ENCODE data around the gene ARRB1. TPM values are rescaled to one million over a fixed set of nuclear protein-coding genes. Genes with fewer than 3 reads are reported as not detected.
"Not testable (repeated sequence)": the region's sequence is repeated elsewhere in the genome, so short reads cannot be mapped to it uniquely, and the experiment has no call there.

ARRB1 gene
- total RNA-seq, 1 experiment from 2014 or later, result 3.6 TPM

GRCh38 chr11:75380716-75381420, 29.4 kb upstream of the ARRB1 start:
- DNase-seq (ENCODE audit: low read depth in 1 of 2, low spot score in 2 of 2), result no peak
- H3K36me3 ChIP-seq, result no peaks in the 10 kb centered on the region
- H3K9me3 ChIP-seq (replicated peaks), result no peaks in the 10 kb centered on the region
- no peaks in the 10 kb centered on the region for H3K4me1 ChIP-seq (replicated peaks)
- H3K4me3 ChIP-seq, result no peak overlapping the region
- H3K27ac ChIP-seq, result no peak overlapping the region
- no peaks in the 10 kb centered on the region for H3K27me3 ChIP-seq (replicated peaks)

- Histone ChIP-seq H3K27me3 (replicated peaks) (no peaks in the 10 kb centered on the region), H3K4me3 (no peak overlapping the region), H3K36me3 (no peaks in the 10 kb centered on the region), H3K9me3 (replicated peaks) (no peaks in the 10 kb centered on the region), H3K27ac (no peak overlapping the region), H3K4me1 (replicated peaks) (no peaks in the 10 kb centered on the region)
- DNase-seq (ENCODE audit: low read depth in 1 of 2, low spot score in 2 of 2), result no peak
Observed at GRCh38 chr11:75380245-75380644, 28.8 kb upstream of the ARRB1 start.

- H3K27ac ChIP-seq; H3K4me1 ChIP-seq (replicated peaks); H3K4me3 ChIP-seq; H3K27me3 ChIP-seq (replicated peaks); H3K36me3 ChIP-seq; H3K9me3 ChIP-seq (replicated peaks); DNase-seq (ENCODE audit: low read depth in 1 of 2, low spot score in 2 of 2): not testable (repeated sequence)
Observed at GRCh38 chr11:75378776-75379175, 27.3 kb upstream of the ARRB1 start.

- Histone ChIP-seq H3K4me3 (no peak overlapping the region), H3K27me3 (replicated peaks) (no peaks in the 10 kb centered on the region), H3K27ac (no peak overlapping the region), H3K36me3 (no peaks in the 10 kb centered on the region), H3K9me3 (replicated peaks) (no peaks in the 10 kb centered on the region), H3K4me1 (replicated peaks) (peaks cover 10% of the 10 kb centered on the region)
- no peak for DNase-seq (ENCODE audit: low read depth in 1 of 2, low spot score in 2 of 2)
Observed at GRCh38 chr11:75376175-75376574, 24.7 kb upstream of the ARRB1 start.

GRCh38 chr11:75375626-75376025, 24.2 kb upstream of the ARRB1 start:
- H3K4me1 ChIP-seq (replicated peaks), result peaks cover 10% of the 10 kb centered on the region
- no peaks in the 10 kb centered on the region for H3K27me3 ChIP-seq (replicated peaks)
- no peak overlapping the region for H3K4me3 ChIP-seq
- H3K36me3 ChIP-seq, result no peaks in the 10 kb centered on the region
- H3K9me3 ChIP-seq (replicated peaks), result no peaks in the 10 kb centered on the region
- H3K27ac ChIP-seq, result no peak overlapping the region
- DNase-seq (ENCODE audit: low read depth in 1 of 2, low spot score in 2 of 2), result no peak

- H3K36me3 ChIP-seq, result no peaks in the 10 kb centered on the region
- H3K27me3 ChIP-seq (replicated peaks), result no peaks in the 10 kb centered on the region
- H3K9me3 ChIP-seq (replicated peaks), result no peaks in the 10 kb centered on the region
- DNase-seq (ENCODE audit: low read depth in 1 of 2, low spot score in 2 of 2), result no peak
- H3K4me1 ChIP-seq (replicated peaks), result peaks cover 10% of the 10 kb centered on the region
- H3K4me3 ChIP-seq, result no peak overlapping the region
- H3K27ac ChIP-seq, result no peak overlapping the region
Observed at GRCh38 chr11:75374646-75375045, 23.2 kb upstream of the ARRB1 start.

GRCh38 chr11:75373201-75373600, 21.7 kb upstream of the ARRB1 start:
- no peak for DNase-seq (ENCODE audit: low read depth in 1 of 2, low spot score in 2 of 2)
- no peak overlapping the region for H3K4me3 ChIP-seq
- no peaks in the 10 kb centered on the region for H3K9me3 ChIP-seq (replicated peaks)
- H3K36me3 ChIP-seq, result no peaks in the 10 kb centered on the region
- H3K27ac ChIP-seq, result no peak overlapping the region
- no peaks in the 10 kb centered on the region for H3K27me3 ChIP-seq (replicated peaks)
- peaks cover 10% of the 10 kb centered on the region for H3K4me1 ChIP-seq (replicated peaks)

GRCh38 chr11:75371949-75372876, 20.8 kb upstream of the ARRB1 start:
- Histone ChIP-seq H3K27me3 (replicated peaks) (no peaks in the 10 kb centered on the region), H3K36me3 (no peaks in the 10 kb centered on the region), H3K9me3 (replicated peaks) (no peaks in the 10 kb centered on the region), H3K27ac (no peak overlapping the region), H3K4me3 (no peak overlapping the region), H3K4me1 (replicated peaks) (peaks cover 10% of the 10 kb centered on the region)
- peak in 1 of 2 experiments; percentile 40 for DNase-seq (ENCODE audit: low read depth in 1 of 2, low spot score in 2 of 2)

- H3K36me3 ChIP-seq, result no peaks in the 10 kb centered on the region
- peaks cover 13% of the 10 kb centered on the region for H3K4me1 ChIP-seq (replicated peaks)
- no peak overlapping the region for H3K4me3 ChIP-seq
- H3K27me3 ChIP-seq (replicated peaks), result no peaks in the 10 kb centered on the region
- H3K9me3 ChIP-seq (replicated peaks), result no peaks in the 10 kb centered on the region
- no peak overlapping the region for H3K27ac ChIP-seq
- no peak for DNase-seq (ENCODE audit: low read depth in 1 of 2, low spot score in 2 of 2)
Observed at GRCh38 chr11:75369560-75370255, 18.2 kb upstream of the ARRB1 start.

- H3K4me3 ChIP-seq; H3K9me3 ChIP-seq (replicated peaks); H3K36me3 ChIP-seq; H3K27me3 ChIP-seq (replicated peaks); DNase-seq (ENCODE audit: low read depth in 1 of 2, low spot score in 2 of 2); H3K27ac ChIP-seq; H3K4me1 ChIP-seq (replicated peaks): not testable (repeated sequence)
Observed at GRCh38 chr11:75366826-75367225, 15.4 kb upstream of the ARRB1 start.

- Histone ChIP-seq H3K4me1 (replicated peaks) (0 out of 2 replicates have a peak, but pooled peaks cover 3% of the 10 kb centered on the region), H3K27me3 (replicated peaks) (no peaks in the 10 kb centered on the region), H3K27ac (no peak overlapping the region), H3K36me3 (no peaks in the 10 kb centered on the region), H3K9me3 (replicated peaks) (no peaks in the 10 kb centered on the region), H3K4me3 (no peak overlapping the region)
- DNase-seq (ENCODE audit: low read depth in 1 of 2, low spot score in 2 of 2), result peak in 1 of 2 experiments; percentile 21
Observed at GRCh38 chr11:75365711-75366181, 14.3 kb upstream of the ARRB1 start.

- H3K4me3 ChIP-seq; H3K4me1 ChIP-seq (replicated peaks); H3K27me3 ChIP-seq (replicated peaks); H3K36me3 ChIP-seq; DNase-seq (ENCODE audit: low read depth in 1 of 2, low spot score in 2 of 2); H3K27ac ChIP-seq; H3K9me3 ChIP-seq (replicated peaks): not testable (repeated sequence)
Observed at GRCh38 chr11:75362285-75362684, 10.8 kb upstream of the ARRB1 start.

GRCh38 chr11:75356613-75357012, 5.2 kb upstream of the ARRB1 start:
- no peaks in the 10 kb centered on the region for H3K9me3 ChIP-seq (replicated peaks)
- H3K27ac ChIP-seq, result no peak overlapping the region
- H3K4me1 ChIP-seq (replicated peaks), result peaks cover 3% of the 10 kb centered on the region; the same call in 1 of the 2 replicates
- no peak for DNase-seq (ENCODE audit: low read depth in 1 of 2, low spot score in 2 of 2)
- no peaks in the 10 kb centered on the region for H3K27me3 ChIP-seq (replicated peaks)
- H3K4me3 ChIP-seq, result no peak overlapping the region
- no peaks in the 10 kb centered on the region for H3K36me3 ChIP-seq

GRCh38 chr11:75355051-75355450, 3.6 kb upstream of the ARRB1 start:
- Histone ChIP-seq H3K4me3 (no peak overlapping the region), H3K36me3 (no peaks in the 10 kb centered on the region), H3K27ac (no peak overlapping the region), H3K27me3 (replicated peaks) (no peaks in the 10 kb centered on the region), H3K4me1 (replicated peaks) (peaks cover 7% of the 10 kb centered on the region), H3K9me3 (replicated peaks) (no peaks in the 10 kb centered on the region)
- DNase-seq (ENCODE audit: low read depth in 1 of 2, low spot score in 2 of 2), result no peak
